HG02763 (cell line): Measurements from ENCODE around the gene ABO.
"Not testable (repeated sequence)": the region's sequence is repeated elsewhere in the genome, so short reads cannot be mapped to it uniquely, and the experiment has no call there.

Experiments used
- ATAC-seq: cut with Tn5 transposase; IDR thresholded peaks from one replicate; pipeline ENCODE4 v1.9.1; 2021; ENCODE audit warnings: mild to moderate bottlenecking, moderate library complexity; ENCODE audit not compliant: unreplicated experiment

ABO gene

DNA sequence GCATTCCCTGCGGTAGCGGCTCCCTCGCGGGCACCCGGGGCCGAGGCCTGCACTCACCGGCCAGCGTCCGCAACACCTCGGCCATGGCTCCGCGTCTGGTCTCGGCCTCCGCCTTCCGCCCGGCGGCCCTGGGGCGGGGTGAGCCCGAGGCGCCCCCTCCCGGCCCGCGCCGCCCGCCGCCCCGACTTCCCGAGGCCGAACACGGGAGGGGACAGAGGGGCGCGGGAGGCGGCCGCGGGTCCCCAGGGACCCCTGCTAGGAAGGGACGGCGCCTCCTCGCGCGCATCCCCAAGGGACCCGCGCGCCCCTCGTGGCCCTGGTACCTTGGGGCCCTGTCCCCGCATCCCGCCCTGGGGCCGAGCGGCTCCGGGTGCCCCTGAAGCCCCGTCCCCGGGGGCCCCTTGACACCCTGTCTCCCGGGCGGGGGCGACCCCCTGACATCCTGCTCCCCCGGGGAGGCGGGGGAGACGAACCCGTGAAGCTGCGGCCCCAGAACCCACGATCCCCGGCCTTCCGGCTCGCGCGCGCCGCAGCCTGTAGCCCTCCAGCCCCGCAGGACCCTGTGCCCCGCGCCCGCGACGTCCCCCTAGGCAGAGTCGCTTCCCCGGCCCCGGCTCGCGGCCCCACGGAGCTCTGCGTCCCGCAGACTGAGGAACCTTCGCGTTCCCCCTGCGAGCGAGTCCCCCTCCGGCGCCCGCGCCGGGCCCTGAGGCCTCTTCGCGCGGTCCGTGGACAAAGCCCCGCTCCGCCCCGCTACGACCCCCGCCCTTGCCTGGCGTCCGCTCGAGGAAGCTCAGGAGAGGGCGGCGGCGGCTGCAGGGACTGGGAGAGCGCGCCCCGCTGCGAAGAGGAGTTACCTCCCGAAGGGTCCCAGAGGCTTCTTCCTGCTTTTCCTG lies at the start of gene ABO:
Gene ABO (minus strand): TSS at position 97 of the 896 bp plus-strand sequence.
- no peak for ATAC-seq

DNA sequence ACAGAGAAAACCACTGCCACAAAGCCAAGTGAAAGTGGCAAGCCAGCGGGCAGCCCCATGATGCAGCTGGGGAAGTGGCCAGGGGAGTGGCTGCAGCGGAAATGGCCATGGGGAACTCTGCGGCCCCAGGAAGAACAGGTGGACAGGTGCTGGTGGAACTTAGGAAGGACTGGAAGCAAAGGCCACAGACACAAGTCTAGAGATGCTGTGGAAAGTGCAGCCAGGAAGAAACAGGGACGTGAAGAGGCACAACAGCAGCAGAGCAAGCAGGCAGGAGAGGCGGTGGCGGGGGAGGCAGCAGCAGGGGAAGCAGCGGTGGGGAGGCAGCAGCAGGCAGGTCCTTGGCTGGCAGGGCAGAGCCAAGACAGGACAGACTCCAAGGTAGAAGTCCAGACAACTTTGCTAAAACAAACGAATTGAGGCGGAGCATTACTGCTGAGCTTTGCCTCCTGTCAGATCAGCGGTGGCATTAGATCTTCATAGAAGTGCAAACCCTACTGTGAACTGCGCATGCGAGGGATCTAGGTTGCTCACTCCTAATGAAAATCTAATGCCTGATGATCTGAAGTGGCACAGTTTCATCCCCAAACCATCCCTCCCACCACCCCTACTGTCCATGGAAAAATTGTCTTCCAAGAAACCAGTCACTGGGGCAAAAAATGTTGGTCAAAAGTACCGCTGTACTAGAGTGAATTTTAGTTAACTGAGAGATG lies 49.1 kb upstream of the ABO start:
- no peak for ATAC-seq

DNA sequence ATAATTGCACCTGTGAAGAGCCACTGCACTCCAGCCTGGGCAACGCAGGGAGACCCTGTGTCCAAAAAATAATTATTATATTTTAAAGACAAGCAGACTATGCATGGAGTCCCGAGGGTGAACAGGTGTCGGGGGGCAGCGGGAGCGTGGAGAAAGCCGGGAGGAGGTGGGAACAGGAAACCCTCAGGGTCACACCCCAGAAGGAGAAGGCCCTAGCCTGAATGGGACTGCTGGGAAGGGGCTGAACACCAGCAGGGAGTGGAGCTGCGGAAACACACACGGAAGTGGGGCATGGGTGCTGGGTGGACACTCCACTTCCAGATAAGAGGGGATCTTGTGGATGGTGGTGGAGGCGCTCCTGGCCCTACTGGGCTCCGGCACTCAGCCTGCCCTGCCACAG lies 48.2 kb upstream of the ABO start:
- no peak for ATAC-seq

- ATAC-seq: no peak
Observed at GRCh38 chr9:133322701-133323100, 47.7 kb upstream of the ABO start.

DNA sequence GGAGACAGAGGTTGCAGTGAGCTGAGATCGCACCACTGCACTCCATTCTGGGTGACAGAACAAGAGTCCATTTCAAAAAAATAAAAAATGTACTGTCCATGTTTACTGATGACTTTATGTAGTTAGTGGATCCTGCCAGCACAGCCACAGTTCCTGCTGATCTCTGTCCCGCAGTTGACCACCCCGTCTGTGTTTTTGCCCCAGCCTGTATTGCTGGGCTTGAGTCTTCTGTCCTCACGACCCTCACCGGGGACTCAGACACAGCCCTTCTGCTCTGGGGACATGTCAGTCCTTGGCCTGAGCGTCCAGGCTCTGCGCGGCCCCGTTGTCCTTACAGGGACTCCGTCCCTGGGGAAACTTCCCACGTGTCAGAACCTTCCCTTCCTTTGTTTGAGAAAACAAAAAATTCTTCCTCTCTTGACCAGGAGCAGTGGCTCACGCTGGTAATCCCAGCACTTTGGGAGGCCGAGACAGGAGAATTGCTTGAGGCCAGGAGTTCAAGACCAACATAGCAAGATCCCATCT lies 46.5 kb upstream of the ABO start:
- no peak for ATAC-seq

DNA sequence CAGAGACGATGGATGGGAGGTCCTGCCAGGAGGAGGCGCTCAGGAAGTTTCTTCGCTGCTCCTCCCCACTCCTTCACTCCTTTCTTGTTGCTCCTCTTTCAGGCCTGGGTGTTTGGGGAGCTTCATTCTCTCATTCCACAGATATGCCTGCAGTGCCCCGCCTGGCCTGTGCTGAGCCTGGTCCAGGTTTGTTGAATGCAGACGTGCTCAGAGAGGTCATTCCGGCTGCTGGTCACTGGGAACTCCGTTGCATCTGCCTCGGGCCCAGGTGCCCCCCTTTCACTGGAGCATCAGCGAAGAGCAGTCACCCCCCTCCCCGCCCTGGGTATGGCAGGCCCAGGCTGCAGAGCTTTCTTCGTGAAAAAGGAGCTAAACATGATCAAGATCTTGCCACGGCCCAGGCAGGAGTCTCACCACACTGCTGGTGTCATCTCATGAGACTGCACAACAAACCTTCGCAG lies 45.5 kb upstream of the ABO start:
- no peak for ATAC-seq

- not testable (repeated sequence) for ATAC-seq
Observed at GRCh38 chr9:133317551-133317950, 42.5 kb upstream of the ABO start.

- no peak for ATAC-seq
Observed at GRCh38 chr9:133315997-133316396, 41.0 kb upstream of the ABO start.

GRCh38 chr9:133309608-133310007 lies 34.6 kb upstream of the ABO start:
- ATAC-seq: no peak

- ATAC-seq: no peak
Observed at GRCh38 chr9:133307301-133307700, 32.3 kb upstream of the ABO start.

- no peak for ATAC-seq
Observed at GRCh38 chr9:133306242-133307204, 31.5 kb upstream of the ABO start.

DNA sequence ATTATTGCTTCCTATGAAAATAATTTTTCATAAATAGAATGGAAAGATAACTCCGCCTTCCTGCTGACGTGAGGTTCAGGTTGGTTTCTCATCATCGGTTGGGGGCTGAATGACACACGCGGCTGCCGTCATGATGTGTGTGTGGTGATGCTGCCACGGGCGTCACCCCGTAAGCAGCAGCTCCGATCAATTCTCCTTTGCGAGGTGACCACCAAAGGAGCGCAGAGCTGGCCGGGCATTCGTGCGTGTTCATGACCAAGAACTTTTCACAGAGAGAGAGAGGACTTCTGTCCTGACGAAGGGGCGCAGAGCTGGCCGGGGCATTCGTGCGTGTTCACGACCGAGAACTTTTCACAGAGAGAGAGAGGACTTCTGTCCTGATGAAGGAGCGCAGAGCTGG lies 30.7 kb upstream of the ABO start:
- no peak for ATAC-seq

DNA sequence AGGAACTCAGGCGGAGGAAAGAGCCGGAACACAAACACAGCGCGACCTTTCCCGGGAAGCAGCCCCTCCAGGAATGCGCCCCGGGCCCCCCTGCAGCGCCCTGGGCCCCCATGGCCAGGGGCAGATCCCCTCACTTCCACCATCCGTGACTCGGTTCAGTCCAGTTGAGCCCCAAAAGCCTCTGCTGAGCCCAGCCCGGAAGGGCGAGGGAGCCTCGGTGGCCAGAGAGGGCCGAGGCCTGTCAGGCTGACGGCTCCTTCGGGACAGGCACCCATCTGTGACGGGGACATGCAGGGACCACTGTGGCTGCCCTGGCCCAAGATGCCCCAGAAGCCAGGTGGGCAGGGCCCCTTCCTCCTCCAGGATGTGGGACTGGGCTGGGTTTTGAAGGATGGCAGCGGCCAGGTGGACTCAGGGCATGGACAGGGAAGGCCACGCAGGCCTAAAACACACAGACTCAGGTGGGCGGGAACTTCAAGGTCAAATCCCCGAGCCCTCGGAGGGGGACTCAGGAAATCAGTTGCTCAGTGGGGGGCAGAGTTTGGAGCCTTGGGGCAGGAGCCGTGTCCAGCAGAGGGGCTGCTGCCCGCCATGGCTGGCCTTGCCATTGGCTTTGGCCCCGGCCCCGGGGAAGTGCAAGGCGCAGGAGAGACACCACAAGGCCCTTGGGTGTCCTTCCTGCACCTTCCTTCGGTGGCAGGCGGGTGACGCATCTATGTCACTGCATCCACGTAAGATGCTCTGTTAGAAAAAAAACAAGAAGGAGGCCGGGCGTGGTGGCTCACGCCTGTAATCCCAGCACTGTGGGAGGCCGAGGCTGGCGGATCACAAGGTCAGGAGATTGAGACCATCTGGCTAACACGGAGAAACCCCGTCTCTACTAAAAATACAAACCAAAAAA lies 29.7 kb upstream of the ABO start:
- ATAC-seq: no peak

DNA sequence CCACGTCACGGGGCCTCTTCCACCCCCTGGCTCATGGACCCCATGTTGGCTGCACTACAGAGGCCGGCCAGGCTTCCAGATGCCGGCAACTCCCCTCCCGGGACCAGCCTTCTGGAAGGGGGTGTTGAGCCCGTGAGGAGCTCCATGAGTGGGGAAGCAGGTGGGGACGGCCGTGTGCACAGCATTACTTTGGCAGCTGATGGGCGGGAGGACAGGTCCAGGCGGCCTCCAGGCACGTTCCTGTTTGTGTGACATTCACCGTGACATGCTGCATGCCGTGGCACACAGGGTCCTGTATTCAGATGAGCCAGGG lies 29.1 kb upstream of the ABO start:
- ATAC-seq: no peak

DNA sequence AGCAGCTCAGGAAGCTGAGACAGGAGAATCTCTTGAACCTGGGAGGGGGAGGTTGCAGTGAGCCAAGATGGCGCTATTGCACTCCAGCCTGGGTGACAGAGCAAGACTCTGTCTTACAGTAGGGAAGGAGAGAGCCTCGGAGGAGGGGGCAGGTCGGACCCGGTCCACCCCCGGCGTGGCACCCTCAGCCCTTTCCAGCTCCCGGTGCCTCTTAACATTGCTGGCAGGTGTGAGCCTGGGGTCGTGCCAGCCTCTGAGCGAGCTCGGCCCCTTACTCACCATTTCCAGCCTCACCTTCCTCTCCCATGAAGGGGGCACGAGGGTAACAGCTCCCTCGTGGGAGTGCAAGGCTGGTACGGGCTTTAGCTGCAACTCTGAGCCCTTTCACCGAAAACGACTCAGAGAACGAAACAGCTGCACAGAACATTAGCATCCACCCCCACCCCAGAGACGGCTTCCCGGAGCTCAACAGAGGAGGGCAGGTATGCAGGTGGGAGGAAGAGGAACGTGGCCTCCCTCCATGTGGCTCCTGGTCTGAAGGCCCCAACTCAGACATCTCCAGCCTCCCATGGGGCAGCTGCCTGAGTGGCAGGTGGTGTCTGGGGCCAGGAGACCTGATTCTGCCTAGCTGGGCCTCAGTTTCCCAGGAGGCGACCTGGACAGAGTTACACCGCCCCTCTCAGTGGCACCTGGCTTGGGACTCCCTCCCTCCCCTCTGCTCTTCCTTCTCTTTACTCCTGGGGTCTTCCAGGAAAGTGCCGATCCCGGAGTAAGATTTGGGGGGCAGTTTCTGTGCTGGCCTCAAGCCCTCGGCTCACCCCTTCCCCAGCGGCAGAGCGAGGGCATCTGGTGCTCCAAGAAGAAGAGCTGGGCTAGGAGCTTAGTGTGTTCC lies 28.5 kb upstream of the ABO start:
- ATAC-seq: no peak

DNA sequence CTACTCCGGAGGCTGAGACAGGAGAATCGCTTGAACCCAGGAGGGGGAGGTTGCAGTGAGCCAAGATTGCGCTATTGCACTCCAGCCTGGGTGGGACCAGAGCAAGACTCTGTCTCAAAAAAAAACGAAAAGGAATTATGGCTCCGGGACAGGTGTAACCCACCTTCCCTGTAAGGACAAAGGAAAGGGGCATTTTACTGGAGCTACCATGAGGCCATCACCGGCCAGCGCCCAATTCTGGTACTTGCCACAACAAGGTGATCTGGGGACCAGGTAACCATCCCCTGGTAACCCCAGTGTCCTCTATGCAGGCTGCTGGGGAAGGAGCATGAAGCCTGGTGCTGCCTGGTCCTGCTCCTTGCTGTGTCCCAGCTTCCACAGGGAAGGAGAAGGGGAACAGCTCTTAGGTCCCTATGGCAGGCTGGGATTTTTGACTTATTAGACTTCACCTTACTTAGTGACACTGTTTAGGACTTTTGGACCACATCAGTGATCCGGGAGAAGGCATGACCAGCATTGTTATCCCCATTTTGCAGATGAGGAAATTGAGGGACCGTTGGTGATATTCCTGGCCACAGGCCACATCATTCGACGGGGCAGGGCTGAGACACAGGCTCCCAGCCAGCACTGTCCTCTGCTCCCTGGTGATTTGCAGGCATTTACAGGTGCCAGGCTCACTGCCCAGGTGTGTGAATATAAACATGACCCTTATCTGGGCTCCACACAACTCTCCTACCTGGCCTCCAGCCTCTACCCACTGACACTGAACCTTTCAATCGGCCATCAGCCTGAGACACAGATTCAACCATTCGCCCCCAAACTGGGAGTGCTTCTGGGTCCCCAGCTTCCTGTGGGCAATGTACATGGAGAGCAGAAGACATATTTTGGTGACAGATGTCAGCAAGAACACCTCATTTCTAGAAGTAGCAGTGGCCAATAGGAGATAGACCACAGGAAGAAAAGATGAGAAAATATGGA lies 26.5 kb upstream of the ABO start:
- no peak for ATAC-seq

DNA sequence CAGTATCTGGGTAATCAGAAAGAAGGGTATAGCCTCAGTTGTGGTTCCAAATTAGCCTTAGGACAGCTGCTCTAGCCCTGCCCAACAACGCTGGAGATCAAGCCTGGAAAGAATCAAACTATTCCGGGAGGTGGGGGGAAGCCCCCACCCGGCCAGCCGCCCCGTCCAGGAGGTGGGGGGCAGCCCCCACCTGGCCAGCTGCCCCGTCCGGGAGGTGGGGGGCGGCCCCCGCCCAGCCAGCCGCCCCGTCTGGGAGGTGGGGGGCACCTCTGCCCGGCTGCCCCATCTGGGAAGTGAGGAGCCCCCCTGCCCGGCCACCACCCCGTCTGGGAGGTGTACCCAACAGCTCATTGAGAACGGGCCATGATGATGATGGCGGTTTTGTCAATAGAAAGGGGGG lies 25.0 kb upstream of the ABO start:
- ATAC-seq: not testable (repeated sequence)

DNA sequence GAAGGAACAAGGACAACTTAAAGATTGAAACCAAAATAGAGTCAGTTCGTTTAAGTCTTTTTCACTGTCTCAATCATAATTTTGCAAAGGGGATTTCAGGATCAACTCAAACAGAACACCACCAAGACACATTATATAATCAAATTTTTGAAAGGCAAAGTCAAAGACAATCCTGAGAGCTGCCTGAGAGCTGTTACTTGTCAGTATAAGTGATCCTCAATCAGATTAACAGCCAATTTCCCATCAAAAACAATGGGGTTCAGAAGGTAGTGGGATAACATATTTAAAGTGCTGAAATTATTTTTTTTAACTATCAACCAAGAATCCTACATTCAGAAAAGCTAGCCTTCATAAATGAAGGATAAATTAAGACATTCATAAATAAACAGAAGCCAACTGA lies 19.3 kb upstream of the ABO start:
- no peak for ATAC-seq
